H4 (cell line): Measurements from ENCODE around the gene SPART. TPM values are rescaled to one million over a fixed set of nuclear protein-coding genes. Genes with fewer than 3 reads are reported as not detected.
A peak's percentile ranks its signal among the peaks of the same experiment; 100 is the strongest.

Experiments
- DNase-seq: peaks from one replicate; pipeline ENCODE4 v3.0.0-alpha.2; 2015; ENCODE audit warnings: low spot score
- total RNA-seq: library from RNA; depleted of rRNA; stranded (reverse); fragments of >200 nt; shearing (Covaris generic); gene quantifications from 2 replicates; pipeline ENCODE4 v1.2.3, GENCODE V29; 2014; rRNA removed

SPART gene, protein sequence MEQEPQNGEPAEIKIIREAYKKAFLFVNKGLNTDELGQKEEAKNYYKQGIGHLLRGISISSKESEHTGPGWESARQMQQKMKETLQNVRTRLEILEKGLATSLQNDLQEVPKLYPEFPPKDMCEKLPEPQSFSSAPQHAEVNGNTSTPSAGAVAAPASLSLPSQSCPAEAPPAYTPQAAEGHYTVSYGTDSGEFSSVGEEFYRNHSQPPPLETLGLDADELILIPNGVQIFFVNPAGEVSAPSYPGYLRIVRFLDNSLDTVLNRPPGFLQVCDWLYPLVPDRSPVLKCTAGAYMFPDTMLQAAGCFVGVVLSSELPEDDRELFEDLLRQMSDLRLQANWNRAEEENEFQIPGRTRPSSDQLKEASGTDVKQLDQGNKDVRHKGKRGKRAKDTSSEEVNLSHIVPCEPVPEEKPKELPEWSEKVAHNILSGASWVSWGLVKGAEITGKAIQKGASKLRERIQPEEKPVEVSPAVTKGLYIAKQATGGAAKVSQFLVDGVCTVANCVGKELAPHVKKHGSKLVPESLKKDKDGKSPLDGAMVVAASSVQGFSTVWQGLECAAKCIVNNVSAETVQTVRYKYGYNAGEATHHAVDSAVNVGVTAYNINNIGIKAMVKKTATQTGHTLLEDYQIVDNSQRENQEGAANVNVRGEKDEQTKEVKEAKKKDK
- total RNA-seq = 45.3 and 69.4 TPM in 2 replicates

DNA sequence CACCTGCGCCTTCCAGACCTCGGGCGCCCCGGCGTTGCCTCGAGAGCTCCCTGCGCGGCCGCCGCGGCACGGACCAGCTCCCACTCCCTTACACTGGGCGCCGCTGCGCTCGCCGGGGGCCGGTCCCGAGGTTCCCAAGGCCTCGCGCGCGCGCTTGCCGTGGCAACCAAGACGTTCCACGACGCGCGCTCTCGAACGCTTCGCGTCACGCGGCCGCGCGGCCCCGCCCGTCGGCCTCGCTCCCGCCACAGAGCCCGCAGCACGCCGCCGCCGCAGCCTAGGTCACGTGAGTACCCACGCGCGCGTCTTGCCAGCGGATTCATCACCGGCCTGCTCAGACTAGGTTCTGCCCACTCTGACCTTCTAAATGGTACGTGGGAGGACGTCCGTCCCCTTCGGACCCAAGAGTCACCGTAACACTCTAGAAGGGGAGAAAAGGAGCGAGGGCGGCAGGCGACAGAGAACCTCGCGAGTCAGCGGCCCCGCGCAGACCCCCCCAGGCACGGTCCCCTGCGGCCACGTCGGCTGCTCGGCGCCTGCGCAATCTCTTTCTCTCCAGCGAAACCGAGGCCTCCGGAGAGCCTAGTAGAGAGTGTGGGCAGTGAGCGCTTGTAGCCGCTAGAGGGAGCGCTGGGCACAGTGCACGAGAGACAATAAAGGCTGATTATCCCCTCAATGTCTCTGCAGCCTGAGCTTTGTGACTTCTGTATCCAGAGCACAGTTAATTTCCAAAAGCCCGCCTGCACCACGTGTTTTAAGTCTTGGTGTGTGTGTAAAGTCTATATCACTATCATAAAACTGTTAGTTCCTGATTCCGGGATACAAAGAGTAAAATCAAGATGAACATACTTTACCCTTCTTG lies at the start of gene SPART:
Gene SPART (minus strand): TSS at position 173 of the 862 bp plus-strand sequence. CDS start 10,564 bp downstream, outside the sequence.
- peak; percentile 80 for DNase-seq

DNA sequence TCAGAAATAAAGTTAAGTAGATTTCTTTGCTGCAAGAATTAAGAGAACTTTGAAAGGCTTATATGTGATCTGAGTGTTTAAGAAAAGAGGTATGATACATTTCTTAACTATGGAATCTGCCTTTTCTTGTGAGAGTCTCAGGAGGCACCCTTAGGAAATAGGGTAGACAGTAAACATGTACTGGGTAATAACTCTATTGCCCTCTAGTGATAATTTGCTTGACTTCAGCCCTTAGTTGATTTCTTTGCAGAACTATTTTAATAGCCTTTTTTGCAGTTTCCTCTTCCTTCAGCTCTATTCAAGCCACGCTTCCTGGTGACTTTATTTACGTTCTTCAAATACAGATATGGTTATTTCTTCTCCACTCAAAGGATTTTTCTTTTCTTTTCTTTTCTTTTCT lies 49.1 kb upstream of the SPART start:
- peak; percentile 7 for DNase-seq

DNA sequence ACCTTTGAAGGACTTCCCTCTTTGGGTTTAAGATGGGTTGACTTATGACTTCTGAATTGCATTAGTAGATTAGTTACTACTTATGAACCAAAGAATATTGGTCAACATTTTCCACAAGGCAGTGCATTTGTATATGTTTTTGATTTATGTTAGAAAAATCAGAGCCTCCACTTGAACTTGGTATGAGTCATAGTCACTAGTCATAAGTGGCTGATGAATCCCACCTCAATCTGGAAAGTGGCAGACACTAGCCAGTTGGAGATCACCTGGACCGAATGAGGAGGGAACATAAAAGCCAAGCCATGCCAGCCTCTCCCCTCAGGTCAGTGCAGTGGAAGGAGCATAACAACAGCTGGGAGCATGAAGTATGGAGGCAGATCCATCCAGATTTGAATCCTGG lies 39.3 kb upstream of the SPART start:
- DNase-seq = no peak

DNA sequence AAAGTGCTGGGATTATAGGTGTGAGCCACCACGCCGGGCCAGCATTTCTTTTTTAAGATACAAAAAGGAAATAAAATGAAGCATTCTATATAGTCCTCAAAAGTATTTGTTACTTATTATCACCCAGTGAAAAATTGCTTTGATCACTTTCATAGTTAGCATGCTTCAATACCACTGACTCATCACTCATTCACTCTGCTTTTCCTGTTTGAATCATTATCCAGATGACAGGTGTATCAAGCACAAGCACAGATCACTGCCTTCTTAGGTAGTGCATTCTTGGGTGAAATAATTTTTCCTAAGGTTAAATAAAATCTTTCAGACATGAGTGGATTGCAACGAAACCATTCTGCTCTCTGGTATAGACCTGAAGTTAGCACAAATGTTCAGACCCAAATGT lies 35.8 kb upstream of the SPART start:
- DNase-seq = no peak

DNA sequence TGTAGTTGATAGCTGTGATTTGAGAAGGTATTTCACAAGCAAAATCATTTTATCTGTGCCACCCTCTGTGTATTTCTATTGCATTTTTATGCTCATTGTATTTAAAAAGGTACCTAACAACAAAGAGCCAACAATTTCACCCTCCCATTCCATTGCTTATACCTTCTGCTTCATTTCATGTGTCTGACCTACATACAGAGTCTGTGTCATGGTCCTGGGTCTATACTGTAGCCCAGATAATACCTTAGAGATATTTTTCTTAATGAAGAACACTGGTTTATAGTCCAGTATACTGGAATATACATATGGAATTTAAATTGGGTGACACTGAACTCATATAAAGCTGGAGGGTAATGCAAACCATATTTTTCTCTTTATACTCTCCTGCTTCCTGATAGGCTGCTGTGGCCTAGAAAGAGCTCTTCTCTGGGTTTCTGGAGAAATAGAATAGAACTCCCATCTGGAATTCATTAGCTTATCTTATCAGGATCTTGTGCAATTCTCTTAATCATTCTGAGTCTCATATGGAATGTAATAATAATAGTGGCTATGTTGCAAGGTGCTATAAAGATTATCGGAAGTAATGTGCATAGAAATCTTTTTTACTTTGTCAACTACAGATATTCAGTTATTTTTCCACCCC lies 31.8 kb upstream of the SPART start:
- no peak for DNase-seq

DNA sequence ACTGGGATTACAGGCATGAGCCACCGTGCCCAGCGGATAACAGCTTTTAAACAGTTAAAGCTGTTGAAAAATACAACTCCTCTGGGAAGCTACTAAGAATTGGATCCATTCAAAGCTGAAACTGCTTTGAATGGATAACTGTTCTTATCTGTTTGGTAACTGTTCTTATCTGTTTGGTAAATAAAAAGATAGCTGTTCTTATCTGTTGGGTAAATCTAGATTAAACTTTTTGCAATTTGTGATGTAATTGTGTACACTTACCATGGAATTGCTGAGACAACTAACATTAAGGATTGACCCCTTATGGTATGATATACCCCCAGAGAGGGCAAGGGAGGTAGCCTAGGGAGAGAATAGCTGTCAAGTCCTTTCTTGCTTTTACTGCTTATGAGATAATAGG lies 27.9 kb upstream of the SPART start:
- no peak for DNase-seq

DNA sequence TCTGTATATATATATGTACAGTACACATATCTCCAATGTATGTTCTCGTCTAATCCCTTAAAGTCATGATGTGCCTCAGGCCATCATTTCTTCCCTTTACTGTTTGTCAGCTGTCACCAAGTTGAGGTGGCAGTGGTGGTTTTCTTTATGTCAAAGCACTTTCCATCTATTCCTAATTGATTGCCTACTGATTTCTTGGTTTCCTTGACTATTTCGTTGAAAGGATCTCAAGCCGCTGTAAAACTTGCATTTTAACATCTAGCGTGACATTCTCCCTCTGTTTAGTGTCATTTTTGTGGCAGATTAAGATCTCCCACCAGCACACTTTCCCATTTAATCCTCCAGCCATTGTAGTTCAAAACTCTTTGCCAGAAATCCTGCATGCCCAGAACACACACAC lies 25.0 kb upstream of the SPART start:
- DNase-seq = no peak

DNA sequence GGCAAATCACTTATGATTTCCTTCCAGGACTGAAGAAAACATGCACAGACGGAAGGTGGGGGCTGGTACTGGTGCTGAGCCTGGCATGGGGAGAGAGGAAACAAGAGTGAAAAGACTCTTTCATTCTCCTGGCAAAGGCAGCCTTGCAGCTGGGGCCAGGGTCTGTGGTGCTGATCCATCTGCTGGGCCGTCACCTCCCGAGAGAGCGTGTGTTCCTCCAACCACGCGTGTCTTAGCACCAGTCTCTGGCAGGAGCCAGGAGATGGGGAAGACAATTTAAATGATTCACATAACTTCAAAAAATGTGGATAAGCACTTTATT lies 23.9 kb upstream of the SPART start:
- DNase-seq = no peak

DNA sequence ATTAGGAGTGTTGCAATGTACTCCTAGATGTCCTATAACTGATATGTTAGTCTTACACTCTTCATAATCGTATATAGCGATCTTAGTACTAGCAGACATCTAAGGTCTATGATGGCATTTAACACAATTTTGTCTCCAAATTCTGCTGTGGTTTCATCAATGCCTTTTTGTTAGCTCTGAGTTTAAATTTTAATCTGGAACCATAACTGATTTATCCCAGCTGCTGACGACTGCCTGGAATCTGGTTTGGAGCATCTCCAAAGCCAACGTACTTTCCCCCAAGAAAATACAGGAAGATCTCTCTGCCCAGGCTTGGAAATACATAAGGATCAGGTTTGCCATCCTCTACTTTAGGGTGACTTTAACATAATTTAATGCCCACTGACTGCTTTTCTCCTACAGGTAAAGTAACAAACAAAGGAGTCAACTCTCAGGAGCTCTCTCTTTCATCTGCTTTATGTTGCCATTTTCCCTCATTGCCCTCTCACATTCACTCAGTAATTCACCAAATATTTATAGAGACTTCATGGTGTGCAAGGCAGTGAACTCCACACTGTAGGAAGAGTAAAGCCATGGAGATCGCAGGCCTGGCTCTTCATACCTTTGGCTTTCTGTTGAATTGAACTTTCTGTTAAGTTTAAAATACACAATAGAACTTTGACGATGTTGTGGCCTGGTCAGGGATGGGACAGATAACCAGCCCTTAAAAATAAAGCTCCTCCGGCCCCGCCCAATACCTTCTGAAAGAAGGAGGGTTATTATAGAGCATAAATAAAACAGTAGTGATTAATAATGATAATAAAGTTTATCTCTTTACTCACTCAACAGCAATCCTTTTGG lies 23.3 kb upstream of the SPART start:
- DNase-seq = no peak

DNA sequence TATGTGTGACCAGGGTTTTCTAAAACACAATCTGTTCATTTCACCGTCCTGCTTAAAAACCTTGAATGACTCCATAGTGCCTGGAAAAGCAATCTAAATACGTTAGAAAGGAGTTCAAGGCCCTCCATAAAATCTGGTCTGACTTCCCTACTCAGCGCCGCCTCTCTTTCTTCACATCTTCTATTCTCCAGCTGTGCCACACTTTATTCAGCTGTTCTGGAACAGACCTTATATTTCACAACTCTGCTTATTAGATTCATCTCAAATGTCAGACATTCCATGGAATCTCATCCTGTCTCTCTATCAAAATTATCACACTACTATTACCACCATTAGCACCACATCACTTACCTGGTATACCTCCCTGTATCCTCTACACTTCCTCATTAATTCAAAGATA lies 19.8 kb upstream of the SPART start:
- no peak for DNase-seq

DNA sequence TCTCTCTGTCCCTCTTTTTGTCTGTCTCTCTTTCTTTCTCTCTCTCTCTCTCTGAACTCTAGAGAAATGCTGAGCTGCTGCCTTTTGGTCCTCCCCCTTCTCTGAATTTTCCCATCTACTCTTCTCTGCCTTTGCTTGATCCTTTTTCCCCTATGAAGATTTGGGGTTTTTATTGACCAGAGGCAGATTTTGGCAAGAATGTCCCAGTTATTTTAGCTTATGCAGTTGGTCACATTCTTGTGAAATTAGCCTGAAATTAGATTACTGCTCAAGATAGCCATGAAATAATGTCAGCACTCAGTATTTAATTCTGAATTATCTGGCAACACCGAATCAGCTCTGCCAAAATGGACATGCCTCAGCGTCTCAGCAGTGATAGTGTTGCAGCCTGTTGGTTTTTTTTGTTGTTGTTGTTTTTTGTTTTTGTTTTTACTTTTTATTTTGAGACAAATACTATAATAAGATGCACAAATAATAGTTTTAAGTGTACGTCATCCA lies 17.2 kb upstream of the SPART start:
- no peak for DNase-seq

DNA sequence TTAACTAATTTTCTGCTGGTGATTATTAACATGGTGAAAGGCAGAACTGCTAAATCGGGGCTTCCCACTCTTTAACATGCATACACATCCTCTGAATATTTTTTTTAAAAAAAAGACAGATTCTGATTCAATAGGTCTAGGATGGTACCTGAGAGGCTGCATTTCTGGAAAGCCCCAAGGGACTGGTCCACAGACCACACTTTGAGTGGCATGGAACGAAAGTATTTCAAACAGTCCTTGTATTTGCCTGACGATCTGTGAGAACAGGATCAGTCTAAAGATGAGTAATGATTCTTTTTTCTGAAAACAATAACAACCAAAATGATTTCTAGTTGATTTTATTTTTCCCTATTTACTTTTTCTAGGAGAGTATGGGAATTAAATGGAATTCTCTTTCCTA lies 16.7 kb upstream of the SPART start:
- no peak for DNase-seq

DNA sequence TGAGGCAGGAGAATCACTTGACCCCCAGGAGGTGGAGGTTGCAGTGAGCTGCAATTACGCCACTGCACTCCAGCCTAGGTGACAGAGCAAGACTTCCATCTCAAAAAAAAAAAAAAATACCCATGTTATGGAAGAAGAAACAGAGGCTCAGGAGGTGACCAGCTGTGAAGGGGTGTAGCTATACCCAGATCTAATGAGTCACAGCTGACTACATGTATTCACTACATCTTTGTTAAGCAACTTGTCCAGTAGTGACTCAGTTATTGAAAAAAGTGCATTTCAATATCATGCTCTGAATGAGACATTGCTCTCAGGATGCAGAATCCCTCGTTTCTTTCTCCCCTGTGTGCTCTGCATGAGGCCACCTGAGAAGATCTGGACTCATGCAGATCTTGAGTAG lies 16.1 kb upstream of the SPART start:
- DNase-seq = no peak

DNA sequence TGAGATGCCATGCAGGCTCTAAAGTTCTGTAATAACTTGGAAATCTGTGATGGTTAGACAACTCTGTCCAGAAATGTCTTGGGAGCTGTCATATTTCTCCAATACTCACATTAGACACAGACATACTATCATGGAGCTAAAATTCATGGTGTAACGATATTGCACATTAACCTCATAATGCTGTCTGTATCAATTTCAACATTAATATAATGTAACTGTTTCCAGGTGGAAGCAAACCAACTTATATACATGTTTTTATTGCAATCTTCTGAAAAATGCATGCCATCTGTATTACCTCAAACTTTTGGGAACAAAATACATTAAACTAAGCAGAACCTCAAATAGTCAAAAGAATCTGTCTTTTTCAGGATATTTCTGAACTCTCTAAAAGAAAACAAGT lies 14.7 kb upstream of the SPART start:
- no peak for DNase-seq

DNA sequence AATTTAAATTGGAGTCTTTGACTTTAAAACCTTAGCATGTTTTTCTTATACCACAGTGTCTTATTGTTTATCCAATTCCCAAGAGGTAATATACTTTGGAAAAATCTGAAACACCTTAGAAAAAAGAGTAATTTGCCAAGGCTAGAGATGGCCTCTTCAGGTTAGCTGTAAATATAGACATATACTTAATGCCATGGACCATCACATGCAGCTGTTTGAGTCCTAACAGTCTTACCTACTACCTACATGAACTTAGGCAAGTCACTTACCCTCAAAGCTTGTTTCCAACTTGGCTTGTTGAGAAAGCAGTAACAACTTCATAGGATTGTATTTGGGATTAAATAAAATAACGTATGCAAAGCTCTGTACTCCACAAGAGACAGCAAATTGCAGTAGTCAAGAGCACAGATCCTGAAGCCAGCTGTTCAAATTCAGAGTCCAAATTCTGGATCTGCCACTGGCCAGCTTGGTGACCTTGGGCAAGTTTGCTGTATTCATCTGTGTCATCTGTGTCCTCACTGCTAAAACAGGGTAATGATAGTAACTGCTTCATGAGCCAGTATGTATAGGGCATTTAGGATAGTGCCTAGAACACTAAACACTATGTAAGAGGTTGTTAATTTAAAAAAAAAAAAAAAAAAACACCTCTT lies 13.2 kb upstream of the SPART start:
- no peak for DNase-seq

DNA sequence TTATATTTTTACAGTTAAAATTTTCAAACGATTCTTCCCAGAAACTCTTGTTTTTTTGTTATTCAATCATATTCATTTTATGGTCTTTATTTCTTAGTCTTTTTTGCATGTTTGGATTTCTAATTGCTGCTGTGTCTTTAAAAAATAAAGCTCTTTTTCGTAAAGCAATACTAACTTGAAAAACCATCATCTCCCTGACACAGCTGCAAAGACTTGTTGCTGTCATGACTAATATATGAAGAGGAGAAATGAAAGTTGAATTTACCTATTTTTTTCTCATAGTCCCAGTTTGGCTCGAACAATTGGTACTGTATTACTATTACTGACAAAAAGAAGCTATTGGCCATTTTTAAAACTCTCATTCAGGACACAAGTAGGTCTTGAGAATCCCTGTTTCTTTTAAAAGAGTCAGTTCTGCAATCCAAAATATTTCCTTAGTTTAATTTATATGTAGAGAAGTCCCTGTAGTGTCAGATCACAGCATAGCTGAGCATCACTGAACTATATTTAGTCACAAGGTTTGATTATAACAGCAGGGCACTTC lies 12.1 kb upstream of the SPART start:
- DNase-seq = no peak

DNA sequence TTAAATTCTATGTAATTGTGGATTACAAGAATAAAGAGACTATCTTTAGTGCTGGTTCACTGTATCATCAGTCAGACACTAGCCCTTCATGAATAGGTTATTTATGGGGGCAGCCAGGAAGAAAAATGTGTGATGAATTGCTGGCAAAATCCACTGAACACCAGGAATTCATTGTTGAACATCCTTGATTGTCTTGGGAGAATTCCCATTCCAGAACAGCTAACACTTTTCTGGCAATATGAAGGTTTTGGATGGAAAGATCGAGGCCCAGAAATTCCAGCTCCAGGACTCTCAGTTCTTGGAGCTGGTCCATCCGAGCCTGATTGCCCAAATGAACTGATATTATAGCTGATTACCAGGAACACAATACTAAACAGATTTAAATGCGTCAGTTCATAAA lies 11.5 kb upstream of the SPART start:
- no peak for DNase-seq

DNA sequence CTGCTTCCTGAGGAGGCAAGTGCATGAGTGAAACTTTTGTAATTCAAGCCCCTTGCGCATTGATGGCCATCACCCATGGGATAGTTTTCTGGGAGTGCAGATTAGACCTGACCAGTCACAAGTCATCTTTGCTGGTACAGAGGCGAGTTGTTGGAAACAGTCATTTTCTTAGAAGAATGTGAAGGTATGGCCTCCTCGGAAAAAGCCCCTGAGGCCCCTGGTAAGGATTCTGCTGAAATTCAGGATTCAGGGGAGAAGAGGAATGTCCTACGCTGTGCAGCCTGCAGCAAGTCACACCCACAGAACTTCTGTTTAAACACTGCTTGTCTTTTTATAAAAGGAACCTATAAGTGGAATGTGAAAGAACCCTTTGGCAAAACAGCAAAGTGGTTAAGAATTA lies 11.0 kb upstream of the SPART start:
- no peak for DNase-seq

DNA sequence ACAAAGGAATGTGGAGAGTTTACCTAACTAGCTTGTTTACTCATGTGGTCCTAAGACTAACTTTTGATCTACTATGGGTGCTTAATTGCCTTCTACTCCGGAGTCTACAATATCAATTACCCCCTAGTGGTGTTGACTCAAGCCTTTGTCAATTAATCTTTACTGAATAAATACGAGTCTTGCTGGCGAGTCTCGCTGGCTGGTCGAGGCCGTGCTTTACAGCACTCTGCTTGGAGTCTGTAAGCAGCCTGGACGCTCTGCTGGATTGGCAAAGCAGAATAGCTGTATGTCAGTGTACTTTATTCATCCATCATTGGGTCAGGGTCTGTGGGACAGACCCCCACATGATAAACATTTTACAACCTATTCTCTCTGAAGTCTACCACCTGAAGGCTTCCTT lies 9.9 kb upstream of the SPART start:
- no peak for DNase-seq

DNA sequence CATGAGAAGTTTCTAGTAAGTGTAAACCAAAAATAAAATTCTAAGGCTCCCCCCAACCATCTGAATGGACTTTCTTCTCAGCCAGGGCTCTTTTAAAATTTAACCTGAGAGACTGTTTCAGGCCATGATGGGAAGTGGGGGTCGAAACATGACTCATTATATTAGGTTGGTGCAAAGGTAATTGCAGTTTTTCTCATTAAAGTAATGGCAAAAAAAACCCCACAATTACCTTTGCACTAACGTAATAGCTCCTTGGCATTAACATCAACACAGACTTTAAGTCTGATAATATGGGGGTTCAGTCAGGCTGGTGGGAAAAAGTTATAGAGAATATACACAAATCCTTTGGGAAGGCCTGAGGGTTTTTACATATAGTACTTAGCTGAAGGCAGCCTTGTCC lies 9.4 kb upstream of the SPART start:
- no peak for DNase-seq
